ENCODE data around the gene AQP12A. TPM values are rescaled to one million over a fixed set of nuclear protein-coding genes. Genes with fewer than 3 reads are reported as not detected.

The AQP12A gene
- total RNA-seq, 4 donors from 2014 or later = not detected

- H3K4me3 ChIP-seq = no peak overlapping the region
- peaks cover 0 to 6% of the 10 kb centered on the region in 2 donors for H3K9me3 ChIP-seq
- no peaks in the 10 kb centered on the region for H3K36me3 ChIP-seq
- no peak overlapping the region for H3K27ac ChIP-seq
- H3K4me1 ChIP-seq = no peaks in the 10 kb centered on the region
- intact Hi-C loops (cut with DNase I; ENCODE audit: low total_unique reads) = no loop called here
- H3K27me3 ChIP-seq = no peaks in the 10 kb centered on the region
- no peak for DNase-seq
- TF ChIP-seq CTCF (IDR thresholded peaks at IDR 0.05) (no peak), POLR2A (IDR thresholded peaks at IDR 0.05) (no peak)
Observed at GRCh38 chr2:240663546-240664190, 28.0 kb upstream of the AQP12A start.

DNA sequence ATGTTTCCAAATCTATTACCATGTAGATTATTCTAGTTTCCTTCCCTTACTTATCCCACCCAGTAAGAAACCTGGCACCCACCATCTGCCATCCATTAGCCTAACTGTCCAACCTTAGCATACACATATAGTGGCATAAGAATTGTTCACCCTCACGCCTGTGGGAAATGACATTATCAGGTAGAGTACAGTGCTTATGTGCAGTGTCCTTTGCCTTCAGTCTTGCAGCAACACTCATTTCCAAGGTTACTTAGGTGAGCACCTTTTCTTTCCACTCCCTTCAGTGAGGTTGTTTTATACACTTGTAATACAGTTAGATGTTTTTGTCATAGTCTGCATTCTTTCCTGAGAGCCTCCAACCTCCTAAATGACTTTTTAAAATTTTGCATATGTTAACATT lies 27.0 kb upstream of the AQP12A start:
- TF ChIP-seq CTCF (IDR thresholded peaks at IDR 0.05) = no peak
- no peak for TF ChIP-seq POLR2A (IDR thresholded peaks at IDR 0.05)
- Histone ChIP-seq H3K4me1 (no peaks in the 10 kb centered on the region), H3K36me3 (no peaks in the 10 kb centered on the region), H3K27me3 (no peaks in the 10 kb centered on the region), H3K27ac (no peak overlapping the region), H3K4me3 (no peak overlapping the region), H3K9me3 (peaks cover 0 to 6% of the 10 kb centered on the region in 2 donors)
- intact Hi-C loops (cut with DNase I; ENCODE audit: low total_unique reads) = no loop called here
- DNase-seq = no peak

GRCh38 chr2:240670402-240670801 lies 21.3 kb upstream of the AQP12A start:
- H3K27ac ChIP-seq = no peak overlapping the region
- no peaks in the 10 kb centered on the region for H3K9me3 ChIP-seq
- intact Hi-C loops (cut with DNase I; ENCODE audit: low total_unique reads) = no loop called here
- no peaks in the 10 kb centered on the region for H3K27me3 ChIP-seq
- TF ChIP-seq CTCF (IDR thresholded peaks at IDR 0.05) (no peak), POLR2A (IDR thresholded peaks at IDR 0.05) (no peak)
- H3K4me1 ChIP-seq = no peaks in the 10 kb centered on the region
- no peak overlapping the region for H3K4me3 ChIP-seq
- H3K36me3 ChIP-seq = no peaks in the 10 kb centered on the region
- no peak for DNase-seq

GRCh38 chr2:240670950-240671349 lies 20.7 kb upstream of the AQP12A start:
- Histone ChIP-seq H3K27me3 (no peaks in the 10 kb centered on the region), H3K36me3 (no peaks in the 10 kb centered on the region)
- no peak for DNase-seq

More at GRCh38 chr2:240670950-240671349, 20.7 kb upstream of the AQP12A start:
- H3K27ac ChIP-seq = no peak overlapping the region
- H3K9me3 ChIP-seq = no peaks in the 10 kb centered on the region
- H3K4me3 ChIP-seq = no peak overlapping the region
- intact Hi-C loops (cut with DNase I; ENCODE audit: low total_unique reads) = no loop called here
- H3K4me1 ChIP-seq = no peaks in the 10 kb centered on the region
- no peak for TF ChIP-seq CTCF (IDR thresholded peaks at IDR 0.05)
- TF ChIP-seq POLR2A (IDR thresholded peaks at IDR 0.05) = no peak

All from uterus (tissue), 4 donors.